Adipose tissue (tissue), 3 donors: ENCODE results near the gene TMEM59. TPM values are rescaled to one million over a fixed set of nuclear protein-coding genes. Genes with fewer than 3 reads are reported as not detected.
"Not testable (repeated sequence)": the region's sequence is repeated elsewhere in the genome, so short reads cannot be mapped to it uniquely, and the experiment has no call there.

ENCODE experiments used
- H3K27ac ChIP-seq: one replicate; pipeline ENCODE4 v1.5.1; 2013; ENCODE audit warnings: low read depth, low read length
- WGBS, 3 donors: extraction: QIAGEN DNeasy Blood & Tissue Kit; methylation state at CpG; one replicate each; pipeline ENCODE4 v1.1.7; 2013; 5-methylcytosine and 5-hydroxymethylcytosine counted together
- polyA plus RNA-seq, 3 donors: library from polyadenylated mRNA; stranded (reverse); fragments of 200-250 nt; gene quantifications; one replicate each; pipeline ENCODE4 v1.2.3, GENCODE V29; 2013
- donor health status: healthy with polysubstance abuse.
- donor health status: Bipolar disorder and iron deficiency.
- donor health status: healthy.

The TMEM59 gene
- polyA plus RNA-seq, 3 donors, result 154 to 267 (median 178) TPM

DNA sequence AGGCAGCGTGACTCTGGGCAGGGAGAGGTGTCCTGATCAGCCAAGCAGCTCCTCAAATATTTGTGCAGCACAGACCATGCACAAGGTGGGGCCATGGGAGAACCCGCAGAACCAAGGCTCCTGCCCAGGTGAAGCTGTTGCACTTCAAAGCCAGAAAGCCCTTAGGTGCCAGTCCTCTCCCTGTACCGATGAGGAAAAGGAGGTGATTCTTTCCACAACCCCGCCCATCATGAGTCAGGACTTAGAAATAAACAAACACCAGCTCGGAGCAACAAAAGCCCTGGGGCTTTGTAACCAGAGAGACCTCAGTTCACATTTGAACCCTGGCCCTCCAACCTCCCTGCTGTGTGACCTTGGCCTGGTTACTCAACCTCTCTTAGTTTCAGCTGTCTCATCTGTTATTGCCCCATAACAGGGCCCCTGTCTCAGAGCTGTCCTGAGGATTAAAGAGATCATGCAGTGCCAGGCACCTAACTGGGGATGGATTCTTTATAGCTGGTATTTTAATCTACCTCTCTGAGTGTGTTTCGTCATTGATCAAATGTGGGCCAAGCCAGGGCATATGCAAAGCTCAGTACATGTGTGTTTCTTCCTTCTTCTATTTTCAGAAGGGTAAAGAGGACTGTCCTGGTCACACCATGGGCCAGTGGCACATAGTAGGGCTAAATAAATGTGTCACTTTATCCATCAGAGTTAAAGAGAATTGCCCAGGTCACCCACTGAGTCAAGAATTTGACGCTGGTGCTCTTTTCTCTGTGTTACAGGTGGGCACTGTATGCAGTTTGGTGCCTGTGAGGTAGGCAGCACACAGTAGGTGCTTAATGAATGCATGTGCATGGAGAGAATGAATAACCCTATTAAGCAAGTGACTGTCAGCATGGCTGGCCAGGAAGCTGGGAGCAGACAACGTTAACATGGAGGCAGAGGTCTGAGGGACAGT lies 36.4 kb downstream of the TMEM59 start:
- no peak overlapping the region for H3K27ac ChIP-seq
- 57 to 65% (median 59%) methylated on average over 8 of the region's 8 CpGs for WGBS, 3 donors

DNA sequence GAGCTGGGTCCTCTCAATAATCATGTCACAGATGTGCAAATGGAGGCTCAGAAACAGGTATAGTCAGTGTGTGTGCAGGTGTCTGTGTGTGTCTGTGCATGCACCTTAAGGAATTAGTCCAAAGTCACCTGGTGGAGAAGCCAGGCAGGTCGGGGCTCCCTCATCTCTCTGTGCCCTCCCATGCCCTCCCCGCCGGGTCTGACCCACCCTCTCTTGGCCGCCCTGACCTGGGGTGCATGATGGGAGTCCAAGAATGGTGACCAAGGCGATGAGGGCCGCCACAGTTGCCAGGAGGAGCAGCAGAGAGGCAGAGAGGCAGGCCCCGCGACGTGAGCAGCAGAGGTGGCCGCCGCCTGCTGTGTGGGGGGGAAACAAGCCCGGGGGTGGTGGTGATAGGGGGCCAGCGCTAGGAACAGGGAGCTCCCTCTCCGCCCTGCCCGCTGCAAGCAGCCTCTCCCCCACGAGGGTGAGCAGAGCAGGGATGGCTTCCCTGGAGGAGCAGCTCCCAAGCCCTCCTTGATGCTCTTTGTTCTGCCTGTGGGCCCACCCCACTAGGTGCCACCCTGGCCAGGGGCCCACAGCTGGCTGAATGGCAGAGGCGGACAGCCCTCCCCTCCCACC lies 38.9 kb downstream of the TMEM59 start:
- WGBS, 3 donors, result 47 to 60% (median 60%) methylated on average over 14 to 17 of the region's 17 CpGs
- H3K27ac ChIP-seq, result no peak overlapping the region

DNA sequence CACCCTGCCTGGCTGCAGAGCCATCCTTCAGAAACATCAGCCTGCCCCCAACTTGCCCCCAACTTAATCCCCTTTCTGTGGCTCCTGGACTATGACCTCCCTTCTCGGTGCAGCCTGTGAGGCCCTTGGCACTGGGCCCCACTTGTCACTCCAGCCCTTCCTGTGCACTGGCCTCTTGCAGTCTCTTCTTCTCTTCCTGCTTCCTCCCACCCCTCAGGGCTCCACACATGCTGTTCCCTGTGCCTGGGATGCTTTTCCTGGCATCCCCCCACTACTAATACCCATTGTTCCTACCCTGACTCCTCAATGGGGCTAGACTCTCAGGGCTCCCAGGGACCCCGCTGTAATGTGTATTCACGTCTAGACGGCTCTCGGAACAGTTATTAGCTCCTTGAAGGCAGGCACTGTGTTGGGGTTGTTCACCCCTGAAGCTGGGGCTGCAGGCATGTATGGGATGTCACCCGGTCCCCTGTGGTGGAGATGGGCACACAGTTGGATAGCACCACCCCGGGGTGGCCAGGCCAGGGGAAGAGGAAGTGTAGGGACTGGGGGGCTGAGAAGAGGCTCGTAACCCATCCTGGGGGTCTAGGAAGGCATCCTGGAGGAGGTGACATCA lies 39.5 kb downstream of the TMEM59 start:
- 74 to 79% (median 75%) methylated on average over 8 of the region's 8 CpGs for WGBS, 3 donors

DNA sequence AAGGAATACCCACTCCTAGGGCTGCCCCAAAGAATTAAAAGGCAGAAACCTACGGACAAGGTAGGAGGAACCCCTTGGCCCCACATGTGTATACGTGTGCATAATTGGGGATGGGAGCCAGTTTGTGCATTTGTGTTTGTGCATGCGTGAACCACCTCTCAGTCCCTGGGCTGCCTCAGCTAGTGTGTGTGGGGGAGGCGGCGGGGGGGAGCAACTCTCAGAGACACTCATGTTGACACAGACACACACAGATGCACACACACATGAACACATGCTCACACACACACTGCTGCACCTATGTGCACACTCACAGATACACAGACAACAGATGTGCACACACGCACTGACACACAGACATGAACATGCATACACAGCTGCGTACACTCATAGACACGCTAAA lies 40.1 kb downstream of the TMEM59 start:
- 77 to 85% (median 80%) methylated on average over 8 of the region's 8 CpGs for WGBS, 3 donors
- H3K27ac ChIP-seq, result no peak overlapping the region

More for the DNA sequence above, 39.5 kb downstream of the TMEM59 start:
- no peak overlapping the region for H3K27ac ChIP-seq

DNA sequence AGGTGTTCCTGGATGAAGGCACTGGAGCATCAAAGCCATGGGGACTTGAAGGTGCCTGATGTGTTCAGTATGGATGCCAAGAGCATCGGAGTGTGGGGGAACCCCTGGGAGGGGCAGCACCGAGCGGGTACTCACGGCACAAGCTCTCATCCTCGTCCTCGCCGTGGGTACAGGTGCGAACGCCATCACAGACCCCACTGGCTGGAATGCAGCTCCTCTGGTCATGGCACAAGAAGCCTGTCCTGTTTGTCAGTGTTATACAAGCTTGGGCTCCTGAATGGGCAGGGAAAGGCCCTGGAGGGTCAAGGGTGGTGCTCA lies 41.0 kb downstream of the TMEM59 start:
- 85 to 88% (median 87%) methylated on average over 9 of the region's 9 CpGs for WGBS, 3 donors
- H3K27ac ChIP-seq, result no peak overlapping the region

DNA sequence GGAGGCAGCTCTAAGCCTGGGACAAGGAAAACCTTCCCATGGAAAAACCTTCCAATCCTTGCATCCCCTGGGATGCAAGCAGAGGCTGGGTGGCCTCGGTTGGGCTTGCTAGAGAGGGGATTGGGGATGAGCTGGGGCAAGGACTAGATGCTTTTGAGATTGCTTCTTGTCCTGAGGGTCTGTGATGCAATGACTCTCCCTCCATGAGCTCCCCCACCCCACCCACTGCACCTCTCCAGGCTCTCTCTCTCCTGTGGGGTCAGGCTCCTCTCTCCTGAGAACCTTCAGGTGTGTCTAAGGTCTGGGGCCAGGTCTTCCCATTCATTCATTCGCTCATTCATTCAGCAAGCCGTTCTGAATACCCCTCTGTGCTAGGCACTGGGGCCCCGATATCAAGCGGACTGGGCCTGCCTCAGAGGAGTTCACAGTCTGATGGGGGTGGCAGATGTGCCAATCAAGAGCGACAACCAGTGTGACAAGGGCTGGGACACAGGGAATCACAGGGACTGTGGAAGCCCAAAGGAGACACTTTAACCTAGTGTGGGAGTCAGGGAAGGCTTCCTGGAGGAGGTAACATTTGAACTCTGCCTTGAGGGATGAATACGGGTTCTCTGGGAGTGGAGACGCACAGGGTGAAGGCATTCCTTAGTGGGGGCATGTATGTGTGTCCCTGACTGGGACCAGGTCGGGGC lies 41.5 kb downstream of the TMEM59 start:
- H3K27ac ChIP-seq, result no peak overlapping the region
- WGBS, 3 donors, result 76 to 89% (median 81%) methylated on average over 9 of the region's 9 CpGs

DNA sequence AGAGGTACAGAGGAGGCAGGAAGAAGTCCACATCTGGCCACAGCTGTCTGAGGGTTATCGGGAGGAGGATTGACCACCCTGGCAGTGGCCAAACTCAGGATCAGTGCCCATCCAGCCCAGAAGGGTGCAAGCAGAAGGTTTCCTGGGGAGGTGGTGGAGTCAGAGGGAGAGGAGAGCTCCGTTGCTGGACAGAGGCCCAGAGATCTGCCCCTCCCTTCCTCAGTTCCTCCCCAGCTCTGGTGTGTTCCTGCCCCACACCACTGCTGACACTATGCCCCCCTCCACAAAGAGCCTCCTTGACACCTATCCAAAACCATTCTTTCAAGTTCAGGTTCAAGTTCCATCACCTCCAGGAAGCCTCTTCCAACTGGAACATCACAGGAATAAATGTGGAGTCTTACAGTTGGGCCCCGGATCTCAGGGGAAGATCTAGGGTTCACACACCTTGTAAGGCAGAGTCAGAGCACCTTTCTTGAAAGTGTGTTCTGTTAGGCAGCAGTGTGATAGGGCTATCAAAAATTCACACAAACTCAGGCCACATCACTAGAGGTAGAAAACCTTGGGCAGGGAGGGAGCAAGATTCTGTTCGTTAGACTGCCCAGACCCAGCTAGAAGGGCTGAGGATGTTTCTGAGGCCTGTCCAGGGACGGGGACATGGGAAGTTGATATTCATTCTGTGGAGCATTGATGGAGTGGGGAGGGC lies 42.4 kb downstream of the TMEM59 start:
- WGBS, 3 donors, result 63 to 73% (median 67%) methylated on average over 5 of the region's 5 CpGs

DNA sequence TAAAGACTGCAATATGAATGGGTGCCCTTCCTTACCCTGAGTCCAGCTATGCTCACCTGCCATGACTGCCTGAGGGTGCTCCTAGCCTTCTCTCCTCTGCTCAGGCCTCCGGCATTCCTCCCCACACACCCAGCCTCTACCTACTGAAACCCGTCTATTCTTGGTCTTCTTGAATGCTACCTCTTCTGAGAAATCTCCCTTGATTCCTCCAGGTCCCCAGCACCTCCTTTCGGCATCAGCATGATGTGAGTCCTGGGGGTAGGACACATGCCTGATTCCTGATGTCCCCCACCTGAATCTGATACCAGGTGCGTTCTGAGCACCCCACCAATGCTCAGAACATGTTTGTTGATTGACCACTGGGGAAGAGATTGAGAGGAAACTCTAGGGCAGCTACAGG lies 43.6 kb downstream of the TMEM59 start:
- no peak overlapping the region for H3K27ac ChIP-seq

More for the DNA sequence above, 42.4 kb downstream of the TMEM59 start:
- H3K27ac ChIP-seq, result no peak overlapping the region

DNA sequence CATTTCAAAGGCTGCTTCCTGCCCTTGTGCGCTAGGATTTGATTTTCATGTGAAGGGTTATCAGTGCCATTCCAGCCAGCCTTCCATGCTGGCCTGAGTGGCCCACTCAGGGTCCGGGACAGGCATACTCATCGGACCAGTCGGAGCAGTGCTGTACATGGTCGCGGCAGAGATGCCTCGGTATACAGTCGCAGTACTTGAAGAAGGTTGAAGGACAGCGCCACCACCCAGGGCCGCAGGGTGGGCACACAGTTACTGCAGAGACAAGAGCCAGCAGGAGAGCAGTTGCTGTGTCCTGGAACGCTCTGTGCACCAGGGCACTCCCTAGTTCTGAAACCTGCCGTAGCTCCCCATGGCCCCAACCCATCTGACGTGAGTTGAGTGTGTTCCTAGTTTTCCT lies 44.1 kb downstream of the TMEM59 start:
- WGBS, 3 donors, result 67 to 87% (median 85%) methylated on average over 13 of the region's 13 CpGs
- no peak overlapping the region for H3K27ac ChIP-seq

More for the DNA sequence above, 43.6 kb downstream of the TMEM59 start:
- WGBS, 3 donors, result 82 to 86% (median 83%) methylated on average over 4 of the region's 4 CpGs

DNA sequence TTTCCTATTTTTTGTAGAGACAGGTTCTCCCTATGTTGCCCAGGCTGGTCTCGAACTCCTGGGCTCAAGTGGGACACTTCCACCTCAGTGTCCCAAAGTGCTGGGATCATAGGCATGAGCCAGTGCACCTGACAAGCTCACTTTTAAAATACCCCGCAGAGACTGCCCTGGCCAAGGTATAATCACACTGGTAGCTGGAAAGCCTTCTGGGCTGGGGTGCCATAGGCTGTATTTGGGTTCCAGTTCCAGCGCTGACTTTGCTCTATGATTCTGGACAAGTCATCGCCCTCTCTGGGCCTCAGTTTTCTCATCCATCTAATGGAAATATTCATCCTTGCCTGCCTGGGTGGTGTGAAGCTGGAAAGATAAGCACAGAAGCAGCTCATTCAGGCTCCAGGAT lies 45.4 kb downstream of the TMEM59 start:
- no peak overlapping the region for H3K27ac ChIP-seq
- 88 to 95% (median 93%) methylated on average over 4 of the region's 4 CpGs for WGBS, 3 donors

DNA sequence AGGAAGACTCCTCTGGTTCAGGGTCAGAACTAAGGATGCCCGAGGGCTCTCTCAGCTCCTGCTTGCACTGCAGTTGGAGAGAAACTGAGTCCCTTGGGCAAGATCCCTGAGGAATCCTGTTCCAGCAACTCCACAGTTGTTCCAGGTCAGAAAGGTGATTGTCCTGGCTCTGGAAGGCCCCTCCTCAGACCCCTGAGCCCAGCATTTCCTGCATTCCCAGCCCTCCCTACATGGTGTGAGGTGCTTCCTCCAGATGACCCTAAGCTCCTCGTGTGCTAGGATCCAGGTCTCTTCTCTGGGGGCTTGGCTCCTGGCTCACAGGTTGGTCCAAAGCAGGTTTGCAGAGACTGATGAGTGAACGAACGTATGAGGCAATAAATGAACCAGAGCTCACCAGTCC lies 46.5 kb downstream of the TMEM59 start:
- WGBS, 3 donors, result 67 to 75% (median 72%) methylated on average over 4 of the region's 4 CpGs

DNA sequence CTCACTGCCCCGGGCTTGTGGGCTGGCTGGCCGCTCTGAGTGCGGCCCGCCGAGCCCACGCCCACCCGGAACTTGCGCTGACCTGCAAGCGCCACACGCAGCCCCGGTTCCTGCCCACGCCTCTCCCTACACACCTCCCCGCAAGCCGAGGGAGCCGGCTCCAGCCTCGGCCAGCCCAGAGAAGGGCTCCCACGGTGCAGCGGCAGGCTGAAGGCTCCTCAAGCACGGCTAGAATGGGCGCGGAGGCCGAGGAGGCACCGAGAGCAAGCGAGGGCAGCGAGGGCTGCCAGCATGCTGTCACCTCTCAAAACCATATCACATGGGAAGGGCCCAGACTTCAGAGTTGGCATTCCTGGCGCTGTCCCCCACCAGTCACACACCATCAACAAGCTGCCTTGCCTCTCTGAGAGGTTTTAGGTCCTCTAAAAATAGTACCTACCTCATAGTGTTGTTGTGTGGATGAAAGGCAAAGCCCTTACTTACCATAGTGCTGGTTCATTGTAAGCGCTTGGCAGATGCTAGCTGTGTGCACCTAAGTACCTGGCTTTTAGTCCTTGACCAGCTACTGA lies 48.4 kb downstream of the TMEM59 start:
- H3K27ac ChIP-seq, result no peak overlapping the region
- WGBS, 3 donors, result 94 to 98% (median 95%) methylated on average over 14 to 27 of the region's 27 CpGs

More for the DNA sequence above, 46.5 kb downstream of the TMEM59 start:
- no peak overlapping the region for H3K27ac ChIP-seq

DNA sequence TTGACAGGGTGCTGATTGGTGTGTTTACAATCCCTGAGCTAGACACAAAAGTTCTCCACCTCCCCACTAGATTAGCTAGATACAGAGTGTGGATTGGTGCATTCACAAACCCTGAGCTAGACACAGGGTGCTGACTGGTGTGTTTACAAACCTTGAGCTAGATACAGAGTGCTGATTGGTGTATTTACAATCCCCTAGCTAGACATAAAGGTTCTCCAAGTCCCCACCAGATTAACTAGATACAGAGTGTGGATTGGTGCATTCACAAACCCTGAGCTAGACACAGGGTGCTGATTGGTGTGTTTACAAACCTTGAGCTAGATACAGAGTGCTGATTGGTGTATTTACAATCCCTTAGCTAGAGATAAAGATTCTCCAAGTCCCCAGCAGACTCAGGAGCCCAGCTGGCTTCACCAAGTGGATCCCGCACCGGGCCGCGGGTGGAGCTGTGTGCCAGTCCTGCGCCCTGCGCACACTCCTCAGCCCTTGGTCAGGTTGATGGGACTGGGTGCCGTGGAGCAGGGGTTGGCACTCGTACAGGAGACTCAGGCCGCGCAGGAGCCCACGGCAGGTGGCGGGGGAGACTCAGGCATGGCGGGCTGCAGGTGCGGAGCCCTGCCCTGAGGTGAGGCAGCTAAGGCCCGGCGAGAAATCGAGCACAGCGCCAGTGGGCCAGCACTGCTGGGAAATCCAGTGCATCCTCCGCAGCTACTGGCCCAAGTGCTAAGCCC lies 49.1 kb downstream of the TMEM59 start:
- WGBS, 3 donors, result 88 to 97% (median 96%) methylated on average over 16 to 19 of the region's 19 CpGs
- not testable (repeated sequence) for H3K27ac ChIP-seq

DNA sequence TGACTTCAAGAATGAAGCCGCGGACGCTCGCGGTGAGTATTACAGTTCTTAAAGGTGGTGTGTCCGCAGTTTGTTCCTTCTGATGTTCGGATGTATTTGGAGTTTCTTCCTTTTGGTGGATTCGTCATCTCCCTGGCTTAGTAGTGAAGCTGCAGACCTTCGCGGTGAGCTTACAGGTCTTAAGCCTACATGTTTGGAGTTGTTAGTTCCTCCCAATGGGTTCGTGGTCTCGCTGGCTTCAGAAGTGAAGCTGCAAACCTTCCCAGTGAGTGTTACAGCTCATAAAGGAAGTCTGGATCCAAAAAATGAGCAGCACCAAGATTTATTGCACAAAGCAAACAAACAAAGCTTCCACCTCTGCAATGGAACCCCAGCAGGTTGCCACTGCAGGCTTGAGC lies 49.8 kb downstream of the TMEM59 start:
- WGBS, 3 donors, result 90 to 96% (median 94%) methylated on average over 12 of the region's 12 CpGs
- H3K27ac ChIP-seq, result no peak overlapping the region

DNA sequence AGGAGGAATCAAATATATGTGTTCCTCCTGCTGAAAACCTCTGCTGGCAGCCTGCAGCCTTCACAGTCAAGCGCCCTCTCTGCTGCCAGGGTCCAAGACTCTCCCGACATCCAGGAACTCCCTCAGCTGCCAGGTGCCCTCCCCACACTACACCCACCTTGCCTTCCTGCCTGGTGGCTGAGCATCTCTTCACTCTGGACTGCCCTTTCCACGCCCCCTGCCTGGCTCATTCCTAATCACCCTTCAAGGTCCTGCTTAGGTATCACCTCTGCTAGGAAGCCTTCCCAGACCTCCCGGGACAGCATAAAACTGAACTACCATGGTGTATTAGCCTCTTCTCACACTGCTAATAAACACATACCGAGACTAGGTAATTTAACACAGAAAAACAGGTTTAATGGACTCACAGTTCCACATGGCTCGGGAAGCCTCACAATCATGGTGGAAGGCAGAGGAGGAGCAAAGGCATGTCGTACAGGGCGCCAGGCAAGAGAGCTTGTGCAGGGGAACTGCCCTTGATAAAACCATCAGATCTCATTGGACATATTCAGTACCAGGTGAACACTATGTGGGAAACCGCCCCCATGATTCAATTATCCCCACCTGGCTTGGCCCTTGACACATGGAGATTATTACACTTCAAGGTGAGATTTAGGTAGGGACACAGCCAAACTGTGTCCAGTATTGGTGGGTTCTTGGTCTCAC lies 50.3 kb downstream of the TMEM59 start:
- no peak overlapping the region for H3K27ac ChIP-seq
- 61 to 83% (median 71%) methylated on average over 9 of the region's 9 CpGs for WGBS, 3 donors

DNA sequence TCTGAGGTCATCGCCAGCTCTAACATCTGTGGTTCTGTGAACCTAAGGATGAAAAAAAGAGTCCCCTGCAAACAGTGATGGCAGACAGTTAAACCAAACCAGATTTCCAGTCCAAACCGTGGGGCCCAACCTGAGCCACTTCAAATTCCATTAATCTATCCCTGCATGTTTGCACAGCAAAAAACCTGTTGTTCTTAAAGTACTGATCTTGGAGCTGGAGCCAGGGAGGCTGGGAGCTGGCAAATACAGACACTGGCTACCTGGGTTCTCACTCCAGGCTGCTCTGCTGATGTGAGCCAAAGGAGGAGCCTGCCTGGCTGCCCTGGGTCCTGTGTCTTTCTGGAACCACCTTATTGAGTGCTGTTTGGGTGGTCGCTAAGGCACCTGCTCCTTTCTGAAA lies 51.4 kb downstream of the TMEM59 start:
- no peak overlapping the region for H3K27ac ChIP-seq
- WGBS, 3 donors, result 19 to 67% (median 57%) methylated on average over 3 of the region's 3 CpGs

DNA sequence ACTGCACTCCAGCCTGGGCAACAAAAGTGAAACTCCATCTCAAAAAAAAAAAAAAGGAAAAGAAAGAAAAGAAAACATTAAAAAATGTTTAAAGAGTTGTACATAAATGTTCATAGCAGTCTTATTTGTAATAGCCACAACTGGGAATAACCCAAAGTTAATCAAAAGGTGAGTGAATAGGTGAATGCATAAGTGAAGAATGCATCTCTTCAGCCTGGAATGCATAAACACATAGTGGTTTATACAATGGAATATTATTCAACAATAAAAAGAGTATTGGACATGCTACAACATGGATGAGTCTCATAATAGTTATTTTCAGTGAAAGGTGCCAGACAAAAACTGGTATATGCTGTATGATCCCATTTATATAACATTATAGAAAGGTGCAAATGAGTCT lies 53.1 kb downstream of the TMEM59 start:
- H3K27ac ChIP-seq, result no peak overlapping the region
